Body of pancreas (tissue), 4 donors: Measurements from ENCODE around the gene ZNF608. TPM values are rescaled to one million over a fixed set of nuclear protein-coding genes. Genes with fewer than 3 reads are reported as not detected.

Source experiments
- ATAC-seq: fragments of 150-250 bp; one replicate; pipeline ENCODE4 v1.9.1; 2016
- DNase-seq, 4 donors: peaks; one replicate each; pipeline ENCODE4 v3.0.0-alpha.2; 2019
- H3K27ac ChIP-seq, 4 donors: fragments of 200-600 bp; sonication (generic); 1 replicate in 3 of 4; 2 replicates in 1 of 4; pipeline versions ENCODE4 v1.5.1 to v1.6.1; 2016 to 2019; ENCODE audit warnings: mild to moderate bottlenecking in 1 of 4, mixed read lengths in 1 of 4, moderate library complexity in 1 of 4
- H3K27me3 ChIP-seq, 2 donors: fragments of 200-600 bp; sonication (generic); one replicate each; pipeline ENCODE4 v1.6.0; 2016; ENCODE audit warnings: mild to moderate bottlenecking in 1 of 2
- H3K36me3 ChIP-seq, 2 donors: fragments of 200-600 bp; sonication (generic); replicated peaks in 1 of 2; 2 replicates each; pipeline ENCODE4 v1.5.1; 2016; ENCODE audit warnings: low read depth in 2 of 2; ENCODE audit not compliant: insufficient read depth in 1 of 2
- H3K4me1 ChIP-seq: fragments of 200-600 bp; sonication (generic); one replicate; pipeline ENCODE4 v1.6.0; 2016
- H3K4me3 ChIP-seq, 2 donors: fragments of 200-600 bp; sonication (generic); 1 replicate in 1 of 2; 2 replicates in 1 of 2; pipeline ENCODE4 v1.5.1; 2016 to 2019
- H3K9me3 ChIP-seq, 3 donors: fragments of 200-600 bp; sonication (generic); 1 replicate in 2 of 3; 2 replicates in 1 of 3; pipeline ENCODE4 v1.5.1; 2016
- POLR2A ChIP-seq, 3 donors: fragments of 450-650 bp; IDR thresholded peaks; one replicate each; pipeline ENCODE4 v1.6.1; 2016; ENCODE audit warnings: antibody characterized with exemption in 3 of 3, mild to moderate bottlenecking in 2 of 3
- WGBS, 2 donors: methylation state at CpG; one replicate each; pipeline ENCODE4 v1.1.5; 2017; 5-methylcytosine and 5-hydroxymethylcytosine counted together
- intact Hi-C: fragments of 100-400 bp; cut with DNase I; formaldehyde crosslinking; loops from one replicate; pipeline ENCODE4 v1.15.1; 2023
- total RNA-seq, 2 donors: library from RNA; depleted of rRNA; stranded (reverse); fragments of >200 nt; gene quantifications; one replicate each; pipeline ENCODE4 v1.1.0, GENCODE V29; 2016
- TF ChIP-seq, protein P1 (sequence below), 7 experiments: fragments of 450-650 bp in 4 of 7; fragments of 200-600 bp in 3 of 7; sonication (generic) in 3 of 7; IDR thresholded peaks; one replicate each; pipeline ENCODE4 v1.5.1; 2016 to 2019; ENCODE audit warnings: antibody characterized with exemption in 7 of 7

ZNF608 gene
- total RNA-seq, 2 donors from 2014 or later, result 30.1 to 33.6 TPM

DNA sequence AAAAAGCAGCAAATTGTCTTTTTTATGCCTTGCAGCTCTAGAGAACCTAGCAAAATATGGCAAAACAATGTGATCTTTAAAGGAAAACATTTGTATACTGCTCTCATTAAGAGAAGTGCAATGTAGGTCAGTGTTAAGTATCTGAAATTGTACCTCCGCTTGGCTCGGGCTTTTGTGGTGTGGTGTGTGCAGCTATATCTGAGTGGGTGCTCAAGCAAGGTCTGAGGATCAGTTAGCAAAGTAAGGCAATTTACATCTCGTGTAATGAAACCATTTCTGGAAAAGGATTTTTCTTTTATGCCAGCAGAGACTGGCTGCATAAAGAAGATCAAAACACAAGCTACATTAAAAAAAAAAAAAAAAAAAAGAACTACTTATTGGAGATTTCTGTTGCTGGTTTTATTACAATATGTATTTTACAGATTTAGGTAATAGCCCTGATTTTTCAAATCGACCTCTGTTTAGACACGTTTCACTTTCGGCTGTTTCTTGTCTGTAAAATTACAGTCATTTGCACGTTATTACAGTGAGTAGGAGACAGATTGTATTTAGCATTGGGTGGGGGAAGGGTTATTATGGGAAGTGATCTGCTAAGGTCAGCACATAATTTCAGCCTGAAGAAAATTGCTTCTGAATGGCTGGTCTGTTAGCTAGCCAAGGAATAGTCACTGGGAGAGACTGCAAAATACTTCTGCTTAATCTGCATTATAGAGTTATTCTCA lies 7.9 kb upstream of the ZNF608 start:
- H3K36me3 ChIP-seq, result no peaks in the 10 kb centered on the region
- H3K27me3 ChIP-seq, result no peaks in the 10 kb centered on the region
- H3K4me1 ChIP-seq, result peaks cover 5% of the 10 kb centered on the region
- no peak overlapping the region for H3K27ac ChIP-seq
- intact Hi-C loops, result no loop called here
- WGBS, 2 donors, result 59 to 73% methylated on average over 7 of the region's 7 CpGs
- TF ChIP-seq, protein P1, sequence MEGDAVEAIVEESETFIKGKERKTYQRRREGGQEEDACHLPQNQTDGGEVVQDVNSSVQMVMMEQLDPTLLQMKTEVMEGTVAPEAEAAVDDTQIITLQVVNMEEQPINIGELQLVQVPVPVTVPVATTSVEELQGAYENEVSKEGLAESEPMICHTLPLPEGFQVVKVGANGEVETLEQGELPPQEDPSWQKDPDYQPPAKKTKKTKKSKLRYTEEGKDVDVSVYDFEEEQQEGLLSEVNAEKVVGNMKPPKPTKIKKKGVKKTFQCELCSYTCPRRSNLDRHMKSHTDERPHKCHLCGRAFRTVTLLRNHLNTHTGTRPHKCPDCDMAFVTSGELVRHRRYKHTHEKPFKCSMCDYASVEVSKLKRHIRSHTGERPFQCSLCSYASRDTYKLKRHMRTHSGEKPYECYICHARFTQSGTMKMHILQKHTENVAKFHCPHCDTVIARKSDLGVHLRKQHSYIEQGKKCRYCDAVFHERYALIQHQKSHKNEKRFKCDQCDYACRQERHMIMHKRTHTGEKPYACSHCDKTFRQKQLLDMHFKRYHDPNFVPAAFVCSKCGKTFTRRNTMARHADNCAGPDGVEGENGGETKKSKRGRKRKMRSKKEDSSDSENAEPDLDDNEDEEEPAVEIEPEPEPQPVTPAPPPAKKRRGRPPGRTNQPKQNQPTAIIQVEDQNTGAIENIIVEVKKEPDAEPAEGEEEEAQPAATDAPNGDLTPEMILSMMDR (IDR thresholded peaks at IDR 0.05), result no peak
- no peak for TF ChIP-seq POLR2A (IDR thresholded peaks at IDR 0.05)
- DNase-seq (no peak), ATAC-seq (no peak)
- H3K4me3 ChIP-seq, result no peak overlapping the region
- no peaks in the 10 kb centered on the region for H3K9me3 ChIP-seq

DNA sequence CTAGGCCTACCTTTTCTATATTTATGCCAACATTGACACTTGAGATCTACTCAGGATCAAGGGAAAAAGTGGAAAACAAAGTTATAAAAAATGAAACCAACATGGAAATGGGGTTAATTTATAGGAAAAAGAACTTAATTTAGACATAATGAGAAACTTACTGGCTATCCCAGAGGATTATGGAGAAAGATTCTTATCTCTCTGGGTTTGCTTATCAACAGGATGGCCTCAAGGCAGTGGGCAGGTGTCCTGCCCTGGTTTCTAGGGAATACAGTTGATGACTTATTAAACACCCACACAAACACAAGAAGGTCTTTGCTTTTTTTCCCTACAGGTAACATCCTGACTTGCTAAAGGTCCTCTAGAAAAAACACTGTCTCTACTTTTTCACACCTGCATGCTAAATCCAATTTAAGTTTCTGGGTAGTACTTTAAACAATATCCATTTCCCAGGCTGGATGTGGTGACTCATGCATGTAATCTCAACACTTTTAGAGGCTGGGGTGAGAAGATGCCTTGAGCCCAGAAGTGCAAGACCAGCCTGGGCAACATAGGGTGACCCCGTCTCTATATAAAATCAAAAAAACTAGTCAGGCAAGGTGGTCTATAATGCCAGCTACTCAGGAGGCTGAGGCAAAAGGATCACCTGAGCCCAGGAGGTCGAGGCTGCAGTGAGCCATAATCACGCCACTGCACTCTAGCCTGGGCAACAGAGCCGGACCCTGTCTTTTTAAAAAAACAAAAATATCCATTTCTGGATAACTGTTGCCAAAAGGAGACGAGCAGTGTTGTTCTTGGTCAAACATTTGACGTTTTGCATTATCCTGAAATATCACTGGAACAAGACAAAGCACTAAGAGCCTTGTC lies 6.6 kb upstream of the ZNF608 start:
- intact Hi-C loops, result no loop called here
- Histone ChIP-seq H3K36me3 (no peaks in the 10 kb centered on the region), H3K27ac (no peak overlapping the region), H3K9me3 (no peaks in the 10 kb centered on the region), H3K27me3 (no peaks in the 10 kb centered on the region), H3K4me1 (peaks cover 5% of the 10 kb centered on the region), H3K4me3 (no peak overlapping the region)
- TF ChIP-seq, protein P1 (IDR thresholded peaks at IDR 0.05), result no peak
- no peak for TF ChIP-seq POLR2A (IDR thresholded peaks at IDR 0.05)
- 74% methylated on average over 6 of the region's 6 CpGs for WGBS, 2 donors
- DNase-seq (no peak), ATAC-seq (no peak)

GRCh38 chr5:124751031-124751430 lies 4.6 kb upstream of the ZNF608 start:
- TF ChIP-seq POLR2A (IDR thresholded peaks at IDR 0.05), result no peak
- Histone ChIP-seq H3K9me3 (no peaks in the 10 kb centered on the region), H3K27ac (no peak overlapping the region), H3K36me3 (no peaks in the 10 kb centered on the region), H3K27me3 (no peaks in the 10 kb centered on the region), H3K4me1 (peaks cover 5% of the 10 kb centered on the region), H3K4me3 (no peak overlapping the region)
- DNase-seq (no peak), ATAC-seq (no peak)
- WGBS, 2 donors, result 85 to 91% methylated on average over 2 of the region's 2 CpGs
- intact Hi-C loops, result no loop called here

- peak overlapping the region; percentile 12 to 19 for H3K4me3 ChIP-seq
- H3K27me3 ChIP-seq, result no peaks in the 10 kb centered on the region
- WGBS, 2 donors, result 4 to 6% methylated on average over 25 of the region's 25 CpGs
- TF ChIP-seq, protein P1 (IDR thresholded peaks at IDR 0.05), result peak in 2 of 7 experiments; percentile 5 to 9
- TF ChIP-seq POLR2A (IDR thresholded peaks at IDR 0.05), result peak; percentile 57 to 85 (median 85)
- H3K27ac ChIP-seq, result peak overlapping the region; percentile 82 to 91 (median 85)
- no peaks in the 10 kb centered on the region for H3K9me3 ChIP-seq
- intact Hi-C loops, result no loop called here
- no peaks in the 10 kb centered on the region for H3K36me3 ChIP-seq
- DNase-seq (peak; percentile 80 to 91 (median 87)), ATAC-seq (peak; percentile 87)
- H3K4me1 ChIP-seq, result peaks cover 23% of the 10 kb centered on the region
Measured at GRCh38 chr5:124748687-124749594, 2.5 kb upstream of the ZNF608 start.
